A673 (cell line): ENCODE data around the gene CYBA. TPM values are rescaled to one million over a fixed set of nuclear protein-coding genes. Genes with fewer than 3 reads are reported as not detected.
A peak's percentile ranks its signal among the peaks of the same experiment; 100 is the strongest.

Source experiments
- BruUV-seq: library from RNA; stranded (reverse); fragments of 400-500 nt; replicated peaks from 2 replicates; lab custom pipeline; 2021; lab: Mats Ljungman, UMichigan
- CTCF ChIA-PET: fragments of 300-600 bp; sonication (Branson Sonifier 250); formaldehyde crosslinking; loops from one replicate; lab custom pipeline; 2022; ENCODE audit warnings: antibody characterized with exemption; lab: Charles Lee
- POLR2A ChIA-PET: fragments of 300-600 bp; sonication (Branson Sonifier 250); formaldehyde crosslinking; loops from one replicate; lab custom pipeline; 2022; ENCODE audit warnings: antibody characterized with exemption; ENCODE audit not compliant: low non-redundant PET; lab: Charles Lee
- DNase-seq: peaks from one replicate; pipeline ENCODE4 v3.0.0-alpha.2; 2015; ENCODE audit warnings: low spot score
- H3K27ac ChIP-seq: fragments of 200-600 bp; sonication (generic); 2 replicates; pipeline ENCODE4 v1.5.1; 2016; ENCODE audit warnings: mixed run types, low read depth, mild to moderate bottlenecking, mixed read lengths, antibody characterized with exemption, low read length; ENCODE audit not compliant: poor library complexity, severe bottlenecking
- H3K27me3 ChIP-seq: fragments of 200-600 bp; sonication (generic); replicated peaks from 2 replicates; pipeline ENCODE4 v1.6.1; 2017; ENCODE audit warnings: mixed run types, low read depth, mild to moderate bottlenecking, mixed read lengths, antibody characterized with exemption, low read length; ENCODE audit not compliant: insufficient read depth, poor library complexity
- H3K36me3 ChIP-seq: fragments of 200-600 bp; sonication (generic); 2 replicates; pipeline ENCODE4 v1.6.1; 2016; ENCODE audit warnings: mixed run types, mild to moderate bottlenecking, mixed read lengths, antibody characterized with exemption, low read length; ENCODE audit not compliant: insufficient read depth, poor library complexity, severe bottlenecking
- H3K4me1 ChIP-seq: fragments of 200-600 bp; sonication (generic); 2 replicates; pipeline ENCODE4 v1.6.1; 2017; ENCODE audit warnings: mixed run types, mild to moderate bottlenecking, mixed read lengths, antibody characterized with exemption, low read length; ENCODE audit not compliant: insufficient read depth, poor library complexity, severe bottlenecking
- H3K4me3 ChIP-seq: fragments of 200-600 bp; sonication (generic); 2 replicates; pipeline ENCODE4 v1.5.1; 2016; ENCODE audit warnings: low read depth, mixed run types, mild to moderate bottlenecking, mixed read lengths, low read length; ENCODE audit not compliant: poor library complexity, severe bottlenecking
- H3K9me3 ChIP-seq: fragments of 200-600 bp; sonication (generic); 2 replicates; pipeline ENCODE4 v1.6.1; 2016; ENCODE audit warnings: mixed run types, low read depth, mild to moderate bottlenecking, mixed read lengths, antibody characterized with exemption, low read length; ENCODE audit not compliant: poor library complexity, severe bottlenecking
- EZH2 ChIP-seq: fragments of 200-600 bp; sonication (generic); IDR thresholded peaks from 2 replicates; pipeline ENCODE4 v1.6.1; 2017; ENCODE audit warnings: borderline replicate concordance, low read depth, mild to moderate bottlenecking, mixed read lengths, antibody characterized with exemption, low read length; ENCODE audit not compliant: poor library complexity, severe bottlenecking
- intact Hi-C: fragments of 100-400 bp; cut with micrococcal nuclease; formaldehyde crosslinking; loops from one replicate; pipeline ENCODE4 v1.10.0; 2022; ENCODE audit not compliant: unreplicated experiment
- total RNA-seq: library from RNA; stranded (reverse); gene quantifications from 2 replicates; pipeline ENCODE4 v1.2.3, GENCODE V29; 2021
- TF ChIP-seq, protein P1 (sequence below): fragments of 300-800, 200-600 bp; sonication (generic); conservative IDR thresholded peaks from 2 replicates; pipeline ENCODE4 v1.5.1; 2017; ENCODE audit warnings: low read depth, mild to moderate bottlenecking, antibody characterized with exemption, low read length, moderate library complexity, mixed read lengths

The CYBA gene
- total RNA-seq, 1 experiment from 2014 or later = 44.7 TPM

DNA sequence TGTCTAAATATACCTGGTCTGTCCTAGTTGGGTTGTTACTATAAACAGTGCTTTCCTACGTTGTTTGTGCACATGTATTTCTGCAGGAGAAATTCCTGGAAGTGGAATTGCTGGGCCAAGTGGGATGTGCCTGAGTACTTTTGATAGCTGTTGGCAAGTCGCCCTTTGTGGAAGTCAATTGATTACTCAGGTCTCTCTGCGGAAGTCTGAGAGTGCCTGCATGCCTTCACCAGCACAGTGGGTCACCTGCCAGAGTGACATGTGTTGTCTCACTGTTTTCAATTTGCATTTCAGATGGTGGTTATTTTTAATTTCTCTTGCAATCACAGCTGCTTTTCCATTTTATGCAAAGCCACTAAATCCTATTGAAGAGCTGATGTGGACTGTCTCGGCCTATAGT lies 14.3 kb upstream of the CYBA start:
- Histone ChIP-seq H3K9me3 (no peaks in the 10 kb centered on the region), H3K36me3 (peaks cover under 1% of the 10 kb centered on the region), H3K4me3 (no peak overlapping the region), H3K27me3 (no peaks in the 10 kb centered on the region), H3K4me1 (no peaks in the 10 kb centered on the region), H3K27ac (no peak overlapping the region)
- TF ChIP-seq, protein P1, sequence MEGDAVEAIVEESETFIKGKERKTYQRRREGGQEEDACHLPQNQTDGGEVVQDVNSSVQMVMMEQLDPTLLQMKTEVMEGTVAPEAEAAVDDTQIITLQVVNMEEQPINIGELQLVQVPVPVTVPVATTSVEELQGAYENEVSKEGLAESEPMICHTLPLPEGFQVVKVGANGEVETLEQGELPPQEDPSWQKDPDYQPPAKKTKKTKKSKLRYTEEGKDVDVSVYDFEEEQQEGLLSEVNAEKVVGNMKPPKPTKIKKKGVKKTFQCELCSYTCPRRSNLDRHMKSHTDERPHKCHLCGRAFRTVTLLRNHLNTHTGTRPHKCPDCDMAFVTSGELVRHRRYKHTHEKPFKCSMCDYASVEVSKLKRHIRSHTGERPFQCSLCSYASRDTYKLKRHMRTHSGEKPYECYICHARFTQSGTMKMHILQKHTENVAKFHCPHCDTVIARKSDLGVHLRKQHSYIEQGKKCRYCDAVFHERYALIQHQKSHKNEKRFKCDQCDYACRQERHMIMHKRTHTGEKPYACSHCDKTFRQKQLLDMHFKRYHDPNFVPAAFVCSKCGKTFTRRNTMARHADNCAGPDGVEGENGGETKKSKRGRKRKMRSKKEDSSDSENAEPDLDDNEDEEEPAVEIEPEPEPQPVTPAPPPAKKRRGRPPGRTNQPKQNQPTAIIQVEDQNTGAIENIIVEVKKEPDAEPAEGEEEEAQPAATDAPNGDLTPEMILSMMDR = no peak
- TF ChIP-seq EZH2 = no peak
- CTCF ChIA-PET = no interaction called here
- no peak for DNase-seq
- intact Hi-C loops = no loop called here
- no TSS peak for BruUV-seq
- POLR2A ChIA-PET = no interaction called here

DNA sequence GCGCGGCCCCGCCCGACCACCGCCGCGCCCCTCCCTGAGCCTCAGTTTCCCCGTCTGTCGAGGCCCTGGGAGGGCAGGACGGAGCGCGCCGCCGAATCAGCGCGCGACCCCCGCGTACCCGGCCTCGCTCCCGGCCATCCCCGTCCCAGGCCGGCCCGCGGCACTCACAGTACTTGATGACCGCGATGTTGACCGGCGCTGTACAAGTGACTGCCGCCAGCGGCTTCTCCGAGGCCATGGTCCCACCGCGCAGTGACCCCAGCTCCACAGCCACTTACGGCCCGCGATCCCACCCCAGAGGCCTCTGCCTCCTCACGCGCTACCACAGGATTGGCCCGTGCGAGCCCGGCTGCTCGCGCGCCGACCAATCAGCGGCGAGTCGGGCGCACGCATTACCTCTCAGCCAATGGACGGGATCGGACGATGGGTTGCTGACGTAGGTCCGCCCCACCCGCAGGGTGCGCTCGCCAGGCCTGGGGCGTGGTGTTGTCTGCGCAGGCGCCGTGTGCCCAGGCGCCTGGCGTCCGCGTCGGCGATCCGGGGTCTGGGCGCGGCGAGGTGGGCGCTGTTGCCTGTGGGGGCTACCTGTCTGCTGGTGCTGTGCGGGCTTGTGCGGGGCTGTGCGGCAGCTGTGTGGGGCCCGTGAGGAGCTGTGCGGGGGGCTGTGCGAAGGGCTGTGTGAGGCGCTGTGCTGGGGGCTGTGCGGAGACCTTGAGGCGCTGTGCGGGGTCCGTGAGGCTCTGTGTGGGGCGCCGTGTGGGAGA lies 12.2 kb upstream of the CYBA start, which contains the start of gene MVD:
TSS of gene MVD (minus strand) at position 249 of the 764 bp plus-strand sequence. CDS start at position 238, 11 bp downstream.
- no peaks in the 10 kb centered on the region for H3K4me1 ChIP-seq
- TF ChIP-seq, protein P1 = 0 out of 2 replicates have a peak, but pooled peaks have one; percentile 34
- no peak for TF ChIP-seq EZH2
- ChIA-PET POLR2A (no interaction called here), CTCF (interaction anchor here (1.3 kb wide), 1 partner anchor 75 kb away, joined by 5 read pairs; no protein-coding TSS in a partner anchor)
- H3K27ac ChIP-seq = peak within 1 kb of the TSS; percentile 97
- intact Hi-C loops = no loop called here
- no TSS peak for BruUV-seq
- H3K27me3 ChIP-seq = no peaks in the 10 kb centered on the region
- H3K36me3 ChIP-seq = peaks cover 13% of the 10 kb centered on the region
- peak within 1 kb of the TSS; percentile 90 for H3K4me3 ChIP-seq
- no peaks in the 10 kb centered on the region for H3K9me3 ChIP-seq
- peak; percentile 98 for DNase-seq

DNA sequence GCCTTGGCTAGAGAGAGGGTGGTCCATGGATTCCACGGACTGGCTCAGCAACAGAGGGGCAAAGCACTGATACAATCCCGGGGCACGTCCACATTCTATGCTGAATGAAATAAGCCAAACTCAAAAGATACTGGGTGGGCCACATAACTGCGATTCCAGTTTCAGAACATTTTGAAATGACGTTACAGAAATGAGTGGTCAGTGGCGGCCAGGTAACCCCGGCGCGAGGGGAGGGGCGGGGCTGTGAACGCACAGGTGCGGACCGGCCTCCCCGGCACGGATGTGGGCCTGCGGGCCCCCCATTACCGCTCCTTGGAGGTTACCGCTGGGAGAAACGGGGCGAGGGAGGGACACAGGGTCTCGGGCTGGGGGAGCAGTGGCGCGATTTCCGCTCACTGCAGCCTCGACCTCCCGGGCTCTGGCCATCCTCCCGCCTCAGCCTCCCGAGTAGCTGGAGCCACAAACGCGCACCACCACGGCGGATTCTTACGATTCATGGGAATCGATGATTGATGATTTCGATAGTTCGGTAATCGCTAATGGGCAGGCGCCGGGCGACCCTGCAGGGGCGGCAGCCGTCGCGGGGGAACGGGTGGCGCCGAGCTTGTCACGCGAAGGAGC lies 11.5 kb upstream of the CYBA start:
- intact Hi-C loops = no loop called here
- Histone ChIP-seq H3K4me3 (peak overlapping the region; percentile 90), H3K27me3 (no peaks in the 10 kb centered on the region), H3K27ac (peak overlapping the region; percentile 97), H3K9me3 (no peaks in the 10 kb centered on the region), H3K4me1 (no peaks in the 10 kb centered on the region), H3K36me3 (peaks cover 20% of the 10 kb centered on the region)
- TF ChIP-seq, protein P1 = no peak
- TF ChIP-seq EZH2 = no peak
- BruUV-seq = TSS peak; percentile 61
- ChIA-PET CTCF (interaction anchor here (1.3 kb wide), 1 partner anchor 75 kb away, joined by 5 read pairs; no protein-coding TSS in a partner anchor), POLR2A (interaction anchor here (0.6 kb wide), 1 partner anchor 140 kb away, joined by 3 read pairs; no protein-coding TSS in a partner anchor)
- DNase-seq = no peak
